Measurements from ENCODE around the gene LRRC4C.

Gene LRRC4C

DNA sequence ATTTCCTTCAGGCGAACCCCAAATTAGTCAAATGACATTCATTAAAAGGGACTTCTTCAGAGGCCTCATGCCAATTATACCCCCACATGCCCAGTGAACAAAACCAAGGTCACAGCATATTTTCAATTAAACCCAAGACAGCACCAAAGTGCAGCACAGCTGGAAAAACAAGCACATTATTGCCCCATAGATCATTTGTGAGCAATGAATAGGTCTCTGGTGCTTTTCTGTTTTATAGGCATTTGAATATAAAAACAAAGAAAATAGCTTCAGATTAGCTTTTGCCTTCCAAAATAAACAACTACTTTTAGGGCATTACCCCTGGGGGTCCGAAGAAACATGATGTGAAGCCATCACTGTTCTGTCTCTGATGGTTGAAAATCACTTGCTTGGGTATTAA is 1319.9 kb downstream of the LRRC4C start:
- DNase-seq, result no peak

DNA sequence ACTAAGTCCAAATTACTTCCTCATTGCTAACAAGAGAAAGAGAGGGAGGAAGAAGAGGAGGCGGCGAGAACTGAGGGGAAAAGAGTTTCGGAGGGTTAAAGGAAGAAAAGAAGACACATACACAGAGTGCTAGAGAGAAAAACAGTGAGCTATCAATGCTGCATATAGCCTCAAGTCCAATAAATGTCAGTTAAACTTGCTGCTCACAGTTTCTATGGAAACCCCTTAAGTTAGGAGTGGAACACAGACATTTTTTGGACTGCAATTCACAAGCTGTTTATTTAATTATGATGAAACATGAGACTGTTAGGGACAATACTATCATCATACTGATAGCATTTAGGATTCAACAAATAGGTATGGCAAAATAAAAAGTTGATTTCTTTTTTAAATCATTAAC is 1320.4 kb downstream of the LRRC4C start:
- no peak for DNase-seq

DNA sequence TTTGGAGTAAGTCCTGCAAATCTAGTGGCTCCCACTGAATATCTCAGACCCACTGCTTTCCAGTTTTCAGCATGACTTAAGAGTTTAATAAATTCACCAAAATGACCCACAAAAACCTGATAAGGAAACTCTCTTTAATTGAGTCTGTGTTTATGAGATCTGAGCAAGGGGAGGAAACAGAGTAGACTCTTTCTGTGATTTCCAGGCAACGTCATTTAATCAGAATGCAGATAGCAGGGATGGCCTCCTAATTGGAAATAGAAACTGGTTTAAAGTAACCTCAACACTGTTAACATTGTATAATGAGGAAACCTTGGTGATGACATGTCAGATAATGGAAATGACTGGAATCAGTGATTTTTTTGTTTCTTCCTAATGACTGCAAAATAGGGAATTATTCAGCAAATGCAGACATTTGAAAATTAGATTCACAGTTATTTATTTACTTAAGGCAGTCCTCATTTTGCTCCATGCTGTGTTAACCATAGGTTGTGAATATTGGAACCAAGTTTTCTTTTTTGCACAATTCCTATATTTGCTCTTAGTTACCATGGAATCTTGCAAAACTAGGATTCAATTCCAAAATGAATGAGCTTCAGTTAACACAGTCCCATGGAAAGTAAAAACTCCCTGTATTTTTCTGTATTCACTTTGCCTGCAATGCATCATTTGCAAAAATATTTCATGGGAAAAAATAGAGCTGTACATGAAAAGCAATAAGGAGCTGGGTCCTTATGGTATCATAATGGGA is 1324.5 kb downstream of the LRRC4C start:
- DNase-seq, result no peak

DNA sequence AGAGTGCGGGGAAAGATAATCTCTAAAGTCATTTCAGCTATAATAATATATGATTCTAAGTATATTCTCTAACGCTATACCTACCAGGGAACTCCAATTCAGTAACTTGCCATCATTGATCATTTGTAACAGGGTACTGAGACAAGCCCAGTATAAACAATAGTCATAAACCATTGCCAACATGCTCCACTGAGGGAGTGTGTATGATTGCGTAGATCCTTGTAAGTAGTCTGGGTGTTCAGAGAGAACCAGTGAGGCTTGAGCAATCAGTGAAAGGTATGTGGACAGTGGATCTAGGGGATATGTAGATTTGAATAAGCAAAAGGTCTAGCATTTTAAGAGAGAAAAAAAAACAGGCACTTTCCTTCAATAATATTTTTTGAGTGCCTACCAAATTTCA is 1326.0 kb downstream of the LRRC4C start:
- no peak for DNase-seq

DNA sequence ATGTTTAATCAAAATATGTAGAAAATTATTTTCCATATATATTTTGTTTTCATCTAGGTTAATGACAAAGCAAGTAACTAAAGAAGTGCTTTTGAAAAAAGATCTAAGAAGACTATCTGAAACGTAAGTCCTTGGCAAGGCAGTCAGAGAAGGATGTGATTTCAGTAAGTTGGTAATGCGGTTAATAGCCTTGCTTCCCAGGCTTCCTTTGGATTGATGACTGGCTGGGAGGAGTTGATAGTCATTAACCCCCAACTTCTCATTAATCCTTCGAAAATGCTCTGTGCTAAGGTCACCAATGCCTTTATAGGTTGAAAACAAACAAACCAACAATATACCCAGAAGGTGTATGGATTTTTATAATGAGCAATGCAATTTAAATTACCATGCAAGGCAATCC is 1326.5 kb downstream of the LRRC4C start:
- DNase-seq, result no peak

DNA sequence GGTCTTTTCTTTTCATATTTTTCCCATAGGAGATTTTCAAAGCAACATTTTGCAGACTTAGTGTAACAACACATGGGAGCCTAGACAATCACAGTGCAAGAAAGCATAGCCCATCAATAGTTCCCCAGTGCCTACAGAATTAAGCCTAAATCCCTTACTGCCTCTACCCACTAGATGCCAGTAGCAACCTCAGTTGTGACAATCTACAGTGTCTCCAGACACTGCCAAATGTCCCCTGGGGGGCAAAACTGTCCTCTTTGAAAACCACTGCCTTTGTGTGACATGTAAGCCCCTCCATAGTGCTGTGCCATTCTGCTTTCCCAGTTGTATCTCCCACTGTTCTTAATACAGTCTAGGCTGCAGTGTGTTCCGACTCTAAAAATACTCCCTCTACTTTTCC is 1329.0 kb downstream of the LRRC4C start:
- no peak for DNase-seq

DNA sequence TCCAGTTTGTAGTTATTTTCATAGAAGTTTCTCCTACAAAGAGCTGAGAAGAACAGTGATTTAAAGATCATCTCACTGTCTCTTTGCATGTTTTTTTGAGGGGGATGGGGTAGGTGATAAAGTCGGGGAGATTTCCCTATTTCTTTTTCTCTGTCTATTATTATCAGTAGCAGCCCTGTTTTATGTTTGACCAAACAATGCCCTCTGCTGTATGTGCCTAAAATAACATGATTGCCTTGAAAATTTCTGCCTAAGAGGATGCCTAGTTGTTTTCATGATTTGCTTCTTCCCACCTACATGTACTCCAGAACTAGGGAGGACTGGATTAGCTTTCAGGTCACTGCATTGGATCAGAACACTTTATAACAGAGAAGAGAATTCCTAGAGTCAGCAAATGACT is 1330.2 kb downstream of the LRRC4C start:
- no peak for DNase-seq

DNA sequence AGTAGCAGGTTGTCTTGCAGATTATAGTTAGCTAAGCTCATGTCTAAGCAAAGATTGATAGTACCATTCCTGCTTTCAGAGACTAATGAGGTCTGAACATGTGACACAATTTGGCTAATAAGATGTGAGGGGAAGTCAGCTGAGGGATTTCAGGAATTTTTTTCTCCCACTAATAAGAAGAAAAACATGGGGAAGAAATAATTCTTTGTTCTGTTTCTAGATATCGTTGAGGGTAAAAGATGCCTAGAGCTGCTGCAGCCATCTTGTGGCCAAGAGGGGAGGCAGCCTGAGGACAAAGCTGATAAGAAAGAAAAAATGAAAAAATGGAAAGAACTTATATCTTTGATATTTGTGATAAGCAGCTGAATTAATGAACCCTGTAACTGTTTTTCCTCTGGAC is 1334.4 kb downstream of the LRRC4C start:
- no peak for DNase-seq

DNA sequence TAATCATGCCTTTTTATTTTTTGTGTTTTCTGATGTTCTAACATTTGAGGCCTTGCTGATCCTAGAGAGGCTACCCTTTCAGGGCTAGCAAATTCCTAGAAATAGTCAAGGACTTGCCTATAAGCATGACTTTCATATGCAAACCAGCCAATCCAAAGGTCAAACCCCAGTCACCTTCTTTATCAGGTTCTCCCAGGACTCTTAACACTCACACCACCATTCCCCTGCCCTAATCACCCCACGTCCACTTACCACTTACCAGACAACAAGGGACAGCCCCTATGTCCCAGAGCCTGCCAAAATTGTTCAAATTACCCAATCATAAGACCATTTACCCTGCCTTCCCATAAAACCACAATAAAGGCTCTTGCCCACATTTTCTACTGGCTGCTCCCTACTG is 1339.8 kb downstream of the LRRC4C start:
- DNase-seq, result no peak

DNA sequence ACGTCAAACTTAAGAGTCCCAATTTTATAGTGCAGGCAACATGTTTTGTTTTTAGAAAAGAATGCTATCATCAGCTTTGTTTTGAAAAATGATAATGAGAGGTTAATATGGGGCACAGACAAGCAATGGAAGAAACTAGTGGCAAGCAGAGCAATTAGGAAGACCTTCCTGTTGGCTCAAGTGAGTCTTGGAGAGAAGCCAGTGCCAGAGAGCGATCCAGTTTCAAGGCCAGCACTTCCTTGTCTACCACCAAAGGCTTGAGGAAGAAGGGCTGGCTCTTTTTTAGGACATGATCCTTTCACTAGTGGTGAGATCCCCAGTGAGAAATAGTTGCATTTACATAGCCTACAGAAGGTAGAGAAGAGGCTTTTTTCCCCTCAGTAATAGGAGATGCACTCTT is 1340.7 kb downstream of the LRRC4C start:
- no peak for DNase-seq

DNA sequence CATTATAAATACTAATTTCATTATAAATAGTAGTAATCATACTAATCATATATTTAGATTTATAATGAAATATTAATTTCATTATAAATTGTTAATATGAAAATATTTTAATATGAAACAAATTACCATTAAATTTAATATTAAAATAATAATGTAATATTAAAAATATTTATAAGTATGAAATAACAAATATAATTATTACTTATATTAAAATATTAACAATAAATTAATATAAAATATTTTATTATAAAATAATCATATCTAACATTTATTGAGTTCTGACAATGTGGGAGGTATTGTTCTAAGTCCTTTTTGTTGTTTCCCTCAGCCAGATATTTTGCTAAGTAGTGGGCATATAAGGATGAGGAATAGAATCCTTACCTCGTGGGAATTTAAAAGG is 1341.4 kb downstream of the LRRC4C start:
- DNase-seq, result no peak

DNA sequence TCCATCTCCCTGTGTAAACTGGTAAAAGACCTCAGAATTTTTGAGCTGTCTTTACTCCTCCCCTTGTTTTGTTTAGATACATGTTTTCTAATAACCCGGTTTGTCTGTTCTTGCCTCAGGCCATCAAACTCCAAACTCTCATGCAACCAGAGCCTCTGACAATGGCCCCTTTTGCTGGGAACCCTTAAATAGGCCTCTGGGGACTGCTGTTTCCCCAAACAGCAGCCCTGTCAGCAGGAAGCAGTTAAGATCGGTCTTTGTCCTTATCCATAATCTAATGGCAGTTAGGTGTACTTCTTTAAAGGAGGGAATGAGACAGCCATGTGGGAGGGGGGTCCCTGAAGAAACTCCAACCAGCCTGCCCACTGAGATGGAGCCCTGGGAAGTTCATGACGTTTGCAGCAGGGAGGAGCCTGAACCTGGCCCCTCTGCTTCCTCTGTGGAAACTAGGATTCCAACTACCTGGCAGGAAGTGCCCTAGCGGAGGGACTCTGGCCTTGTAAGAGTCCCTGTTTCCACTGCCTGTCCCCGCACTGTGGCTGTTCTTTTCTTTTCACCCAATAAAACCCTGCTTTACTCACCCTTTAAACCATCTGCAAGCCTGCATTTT is 1354.4 kb downstream of the LRRC4C start:
- no peak for DNase-seq

DNA sequence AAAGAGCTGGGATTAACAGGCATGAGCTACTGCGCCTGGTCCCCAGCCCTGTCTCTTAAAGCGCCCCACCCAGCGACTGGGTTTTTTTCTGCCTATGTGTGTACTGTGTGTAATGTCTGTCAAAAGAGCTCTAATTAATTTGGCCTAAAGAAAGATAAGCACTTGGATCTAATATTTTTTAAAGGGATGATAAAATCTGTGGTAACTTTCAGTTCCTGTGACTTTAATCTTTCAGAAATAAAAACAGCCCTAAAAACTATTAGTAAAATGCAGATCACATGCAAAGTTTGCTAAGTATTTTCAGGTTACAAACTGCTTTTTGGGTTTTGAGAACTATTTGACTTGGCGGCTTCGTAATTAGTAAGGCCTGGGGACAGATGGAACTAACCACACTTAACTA is 1358.7 kb downstream of the LRRC4C start:
- no peak for DNase-seq

DNA sequence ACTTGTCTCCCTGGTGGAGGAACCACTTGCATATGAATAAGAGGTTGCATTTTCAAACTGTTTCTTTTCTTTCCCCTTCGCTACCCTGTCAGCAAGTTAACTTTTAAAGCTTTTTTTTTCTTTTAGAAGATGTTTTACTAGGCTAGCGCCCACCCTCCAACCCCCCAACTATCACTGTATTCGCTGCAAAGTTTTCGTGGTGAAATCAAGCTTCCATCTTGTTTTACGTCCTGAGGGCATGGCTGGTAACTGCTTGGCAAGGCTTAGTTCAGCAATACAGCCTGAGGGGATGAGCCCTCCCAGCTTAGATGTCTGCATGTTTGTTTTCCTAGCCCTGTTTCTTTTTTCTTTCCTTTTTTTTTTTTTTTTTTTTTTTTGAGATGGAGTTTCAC is 1359.3 kb downstream of the LRRC4C start:
- no peak for DNase-seq

DNA sequence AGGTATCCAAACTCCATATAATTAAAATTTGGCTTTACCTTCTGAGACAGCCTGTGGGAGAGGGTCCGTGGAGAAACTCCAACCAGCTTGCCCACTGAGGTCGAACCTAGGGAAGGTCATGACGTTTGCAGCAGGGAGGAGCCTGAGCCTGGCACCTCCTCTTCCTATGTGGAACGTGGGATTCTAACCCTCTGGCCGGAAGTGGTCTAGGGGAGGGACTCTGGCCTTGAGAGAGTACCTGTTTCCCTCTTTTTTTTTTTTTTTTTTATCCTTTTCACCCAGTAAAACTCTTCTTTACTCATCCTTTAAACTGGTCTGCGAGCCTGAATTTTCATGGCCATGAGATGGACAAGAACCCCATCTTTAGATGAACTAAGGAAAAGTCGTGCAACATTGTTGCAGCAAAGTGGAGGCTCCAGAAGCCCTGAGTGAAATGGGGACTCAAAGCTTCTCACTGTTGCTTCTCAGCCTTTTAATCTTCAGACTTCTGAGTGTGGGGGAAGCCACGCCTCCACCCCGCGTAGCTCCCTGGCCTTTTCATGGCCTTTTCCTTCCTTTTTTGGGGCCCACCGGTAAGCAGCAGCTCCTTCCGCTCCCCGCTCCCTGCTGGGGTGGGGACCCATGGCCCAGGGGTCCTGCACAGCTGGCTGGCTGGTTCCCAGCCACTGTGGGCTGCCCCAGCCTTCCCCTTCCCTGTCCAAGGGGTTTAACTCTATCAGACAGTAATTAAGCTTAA is 1359.9 kb downstream of the LRRC4C start:
- no peak for DNase-seq

DNA sequence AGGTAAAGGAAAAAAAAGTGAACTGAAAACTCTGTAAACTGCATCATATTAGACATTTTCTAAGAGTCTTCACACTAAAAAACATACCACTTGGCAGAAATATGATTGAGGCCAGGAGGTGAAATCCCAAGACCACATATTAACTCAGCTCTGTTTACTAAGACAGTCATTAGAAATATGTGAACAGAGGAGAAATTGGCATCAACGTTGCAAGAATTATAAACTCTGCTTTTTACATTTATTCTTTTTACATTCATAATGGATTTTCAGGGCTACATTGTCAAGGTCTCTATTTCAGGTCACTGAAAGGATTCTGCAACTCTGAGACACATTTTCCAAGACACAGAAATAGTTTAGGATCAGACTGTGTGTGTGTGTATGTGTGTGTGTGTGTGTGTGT is 1364.0 kb downstream of the LRRC4C start:
- no peak for DNase-seq

DNA sequence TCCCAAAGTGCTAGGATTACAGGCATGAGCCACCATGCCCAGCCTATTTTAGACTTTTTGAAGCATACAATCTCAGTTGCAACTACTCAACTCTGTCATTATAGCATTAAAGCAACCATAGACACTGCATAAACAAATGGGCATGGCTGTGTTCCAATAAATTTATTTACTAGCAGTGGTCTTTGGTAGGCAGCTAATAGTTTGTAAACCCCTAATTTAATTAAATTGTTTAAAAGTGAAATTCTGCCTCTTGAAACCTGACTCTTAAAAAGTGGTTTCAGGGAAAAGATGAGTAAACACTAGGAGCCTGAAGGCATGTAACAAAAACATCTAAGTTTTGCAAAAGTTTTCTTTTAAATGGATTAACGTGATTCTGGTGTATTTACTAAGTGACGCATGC is 1364.5 kb downstream of the LRRC4C start:
- DNase-seq, result no peak

DNA sequence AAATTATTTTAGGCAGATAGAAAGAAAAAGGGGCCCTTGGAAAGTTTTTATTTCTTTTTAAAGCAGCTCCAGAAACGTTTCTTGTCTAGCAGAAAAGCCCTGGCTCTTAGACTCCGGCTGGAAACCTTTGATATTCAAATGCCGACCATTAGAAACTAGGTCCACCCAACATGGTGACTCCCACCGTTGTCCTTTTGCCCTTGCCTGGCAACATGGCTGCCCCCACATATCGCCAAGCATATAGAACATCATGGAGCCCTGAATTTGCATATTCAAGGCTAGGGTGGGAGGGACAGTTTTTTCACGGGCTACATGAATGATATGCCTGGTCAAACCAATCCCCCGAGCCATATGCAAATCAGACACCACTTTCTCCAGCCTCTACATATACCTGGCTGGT is 1379.0 kb downstream of the LRRC4C start:
- DNase-seq, result no peak
